Vagina (tissue), 2 donors: ENCODE measurements around the gene KLHL29. TPM values are rescaled to one million over a fixed set of nuclear protein-coding genes. Genes with fewer than 3 reads are reported as not detected.

ENCODE experiments used
- DNase-seq, 2 donors: peaks; one replicate each; pipeline ENCODE4 v3.0.0-alpha.2; 2017; ENCODE audit errors: extremely low spot score in 2 of 2
- H3K27ac ChIP-seq: fragments of 200-600 bp; sonication (generic); one replicate; pipeline ENCODE4 v1.5.1; 2019
- H3K27me3 ChIP-seq: fragments of 200-600 bp; sonication (generic); one replicate; pipeline ENCODE4 v1.5.1; 2019
- H3K36me3 ChIP-seq, 2 donors: fragments of 200-600 bp; sonication (generic); one replicate each; pipeline ENCODE4 v1.5.1; 2017 to 2019
- H3K4me1 ChIP-seq: fragments of 200-600 bp; sonication (generic); one replicate; pipeline ENCODE4 v1.5.1; 2019
- H3K4me3 ChIP-seq, 2 donors: fragments of 200-600 bp; sonication (generic); 1 replicate in 1 of 2; 2 replicates in 1 of 2; pipeline ENCODE4 v1.5.1; 2016 to 2019
- H3K9me3 ChIP-seq: fragments of 200-600 bp; sonication (generic); one replicate; pipeline ENCODE4 v1.5.1; 2019
- CTCF ChIP-seq, 3 experiments: fragments of 450-650 bp in 2 of 3; fragments of 200-600 bp in 1 of 3; sonication (generic) in 1 of 3; IDR thresholded peaks; one replicate each; pipeline ENCODE4 v1.5.1; 2017 to 2019; ENCODE audit warnings: antibody characterized with exemption in 3 of 3, mild to moderate bottlenecking in 2 of 3, moderate library complexity in 2 of 3
- POLR2A ChIP-seq, 2 donors: fragments of 450-650 bp; IDR thresholded peaks; one replicate each; pipeline ENCODE4 v1.6.1; 2017; ENCODE audit warnings: antibody characterized with exemption in 2 of 2, mild to moderate bottlenecking in 2 of 2, moderate library complexity in 2 of 2
- POLR2AphosphoS5 ChIP-seq, 2 donors: sonication (generic); formaldehyde crosslinking; IDR thresholded peaks; one replicate each; pipeline ENCODE4 v1.9.0; 2017; ENCODE audit warnings: antibody characterized with exemption in 2 of 2, mild to moderate bottlenecking in 2 of 2, low read depth in 1 of 2; ENCODE audit not compliant: insufficient read depth in 1 of 2
- intact Hi-C: fragments of 100-400 bp; cut with DNase I; formaldehyde crosslinking; loops from one replicate; pipeline ENCODE4 v1.15.1; 2023
- total RNA-seq: library from RNA; depleted of rRNA; stranded (reverse); fragments of >200 nt; gene quantifications from one replicate; pipeline ENCODE4 v1.2.3, GENCODE V29; 2016

Gene KLHL29
- total RNA-seq, 1 donor from 2014 or later, result 19.4 TPM

GRCh38 chr2:23393722-23394121 is 8.7 kb downstream of the KLHL29 start:
- Histone ChIP-seq H3K4me1 (peaks cover 7% of the 10 kb centered on the region), H3K27me3 (no peaks in the 10 kb centered on the region), H3K4me3 (no peak overlapping the region), H3K9me3 (no peaks in the 10 kb centered on the region), H3K27ac (no peak overlapping the region), H3K36me3 (no peaks in the 10 kb centered on the region)
- TF ChIP-seq POLR2A (IDR thresholded peaks at IDR 0.05) (no peak), POLR2AphosphoS5 (IDR thresholded peaks at IDR 0.05; ENCODE audit: insufficient read depth in 1 of 2, low read depth in 1 of 2) (no peak), CTCF (IDR thresholded peaks at IDR 0.05) (no peak)
- intact Hi-C loops, result no loop called here
- peak in 1 of 2 donors; percentile 77 for DNase-seq

GRCh38 chr2:23394700-23395099 is 9.7 kb downstream of the KLHL29 start:
- no peak overlapping the region for H3K4me3 ChIP-seq
- intact Hi-C loops, result no loop called here

GRCh38 chr2:23397478-23397877 is 12.5 kb downstream of the KLHL29 start:
- TF ChIP-seq CTCF (IDR thresholded peaks at IDR 0.05), result no peak
- no peak for TF ChIP-seq POLR2A (IDR thresholded peaks at IDR 0.05)
- no peak for TF ChIP-seq POLR2AphosphoS5 (IDR thresholded peaks at IDR 0.05; ENCODE audit: insufficient read depth in 1 of 2, low read depth in 1 of 2)
- peaks cover 7% of the 10 kb centered on the region for H3K4me1 ChIP-seq
- intact Hi-C loops, result no loop called here
- H3K4me3 ChIP-seq, result no peak overlapping the region
- H3K27me3 ChIP-seq, result no peaks in the 10 kb centered on the region
- H3K9me3 ChIP-seq, result no peaks in the 10 kb centered on the region
- H3K27ac ChIP-seq, result no peak overlapping the region
- H3K36me3 ChIP-seq, result no peaks in the 10 kb centered on the region
- DNase-seq, result no peak

More at GRCh38 chr2:23394700-23395099, 9.7 kb downstream of the KLHL29 start:
- no peak for TF ChIP-seq POLR2AphosphoS5 (IDR thresholded peaks at IDR 0.05; ENCODE audit: insufficient read depth in 1 of 2, low read depth in 1 of 2)
- no peak for TF ChIP-seq CTCF (IDR thresholded peaks at IDR 0.05)
- TF ChIP-seq POLR2A (IDR thresholded peaks at IDR 0.05), result no peak
- no peaks in the 10 kb centered on the region for H3K36me3 ChIP-seq
- H3K27me3 ChIP-seq, result no peaks in the 10 kb centered on the region
- no peak for DNase-seq
- peaks cover 7% of the 10 kb centered on the region for H3K4me1 ChIP-seq
- H3K27ac ChIP-seq, result no peak overlapping the region
- no peaks in the 10 kb centered on the region for H3K9me3 ChIP-seq

- H3K4me1 ChIP-seq, result peaks cover 6% of the 10 kb centered on the region
- no peak overlapping the region for H3K4me3 ChIP-seq
- intact Hi-C loops, result no loop called here
- H3K27me3 ChIP-seq, result no peaks in the 10 kb centered on the region
- H3K27ac ChIP-seq, result no peak overlapping the region
- no peaks in the 10 kb centered on the region for H3K9me3 ChIP-seq
- H3K36me3 ChIP-seq, result no peaks in the 10 kb centered on the region
- no peak for DNase-seq
- no peak for TF ChIP-seq CTCF (IDR thresholded peaks at IDR 0.05)
- TF ChIP-seq POLR2A (IDR thresholded peaks at IDR 0.05), result no peak
- TF ChIP-seq POLR2AphosphoS5 (IDR thresholded peaks at IDR 0.05; ENCODE audit: insufficient read depth in 1 of 2, low read depth in 1 of 2), result no peak
Observed at GRCh38 chr2:23399674-23400261, 14.8 kb downstream of the KLHL29 start.

GRCh38 chr2:23400703-23401102 is 15.7 kb downstream of the KLHL29 start:
- Histone ChIP-seq H3K27me3 (no peaks in the 10 kb centered on the region), H3K4me3 (no peak overlapping the region), H3K36me3 (no peaks in the 10 kb centered on the region), H3K9me3 (no peaks in the 10 kb centered on the region), H3K27ac (no peak overlapping the region), H3K4me1 (peaks cover 6% of the 10 kb centered on the region)
- intact Hi-C loops, result no loop called here
- DNase-seq, result no peak
- TF ChIP-seq CTCF (IDR thresholded peaks at IDR 0.05) (no peak), POLR2A (IDR thresholded peaks at IDR 0.05) (no peak), POLR2AphosphoS5 (IDR thresholded peaks at IDR 0.05; ENCODE audit: insufficient read depth in 1 of 2, low read depth in 1 of 2) (no peak)
